K562 (cell line): ENCODE data around the gene HEMK1. TPM values are rescaled to one million over a fixed set of nuclear protein-coding genes. Genes with fewer than 3 reads are reported as not detected.
A peak's percentile ranks its signal among the peaks of the same experiment; 100 is the strongest.

Experiments used
- ATAC-seq: fragments of 200-7000 bp; cut with Tn5 transposase; 3 replicates; pipeline ENCODE4 v1.9.1; 2020; ENCODE audit warnings: moderate library complexity
- BruUV-seq: library from RNA; stranded (reverse); fragments of 400-500 nt; replicated peaks from 2 replicates; lab custom pipeline; 2021; lab: Mats Ljungman, UMichigan
- CTCF ChIA-PET: fragments of 300-600 bp; formaldehyde crosslinking; extraction: SDS; loops from one replicate; lab custom pipeline; 2021; ENCODE audit warnings: low intra/inter-chr PET ratio; lab: Yijun Ruan, JAX
- POLR2A ChIA-PET: fragments of 300-600, 350-650 bp; sonication (Branson Sonifier 250); formaldehyde crosslinking; extraction: SDS; loops from one replicate; lab custom pipeline; 2021; ENCODE audit warnings: antibody characterized with exemption, inconsistent platforms; lab: Yijun Ruan, JAX
- DNase-seq, 4 experiments: peaks; one replicate each; pipeline versions ENCODE4 v3.0.0 to v3.0.0-alpha.2; 2011 to 2018; ENCODE audit warnings: low spot score in 3 of 4, mixed read lengths in 3 of 4; ENCODE audit errors: extremely low read depth in 1 of 4
- FAIRE-seq: peaks from 2 replicates; lab custom pipeline; 2011; peaks lifted over from hg19 to GRCh38; lab: Jason Lieb, UNC
- H2AFZ ChIP-seq: 2 replicates; pipeline ENCODE4 v1.6.0; 2011; ENCODE audit warnings: low read depth, low read length, control low read depth, inconsistent platforms
- H3K27ac ChIP-seq: fragments of 200-600 bp; 3 replicates; pipeline ENCODE4 v1.8.0; 2011; ENCODE audit warnings: low read depth, mild to moderate bottlenecking, control low read depth, inconsistent platforms, low read length, moderate library complexity, mixed read lengths; ENCODE audit errors: extremely low read depth
- H3K27me3 ChIP-seq, 2 experiments: fragments of 300-600 bp in 1 of 2; 2 replicates in 1 of 2; 3 replicates in 1 of 2; pipeline versions ENCODE4 v1.6.0 to v1.8.0; 2011; ENCODE audit warnings: inconsistent platforms in 2 of 2, low read length in 2 of 2, mild to moderate bottlenecking in 1 of 2, mixed read lengths in 1 of 2, moderate library complexity in 1 of 2; ENCODE audit not compliant: control insufficient read depth in 2 of 2, insufficient read depth in 2 of 2
- H3K36me3 ChIP-seq: fragments of 300-600 bp; 3 replicates; pipeline ENCODE4 v1.8.0; 2011; ENCODE audit warnings: mild to moderate bottlenecking, low read length, inconsistent platforms; ENCODE audit not compliant: control insufficient read depth, insufficient read depth
- H3K4me1 ChIP-seq, 2 experiments: fragments of 200-600 bp in 1 of 2; replicated peaks in 1 of 2; 2 replicates in 1 of 2; 3 replicates in 1 of 2; pipeline versions ENCODE4 v1.5.1 to v1.8.0; 2011; ENCODE audit warnings: inconsistent platforms in 2 of 2, low read length in 2 of 2, mild to moderate bottlenecking in 1 of 2, mixed read lengths in 1 of 2, moderate library complexity in 1 of 2; ENCODE audit not compliant: control insufficient read depth in 2 of 2, insufficient read depth in 2 of 2
- H3K4me2 ChIP-seq: 2 replicates; pipeline ENCODE4 v1.6.1; 2011; ENCODE audit warnings: low read length, control low read depth, inconsistent platforms, mixed read lengths; ENCODE audit not compliant: insufficient read depth
- H3K4me3 ChIP-seq: fragments of 200-600 bp; sonication (generic), shearing (Covaris generic); 2 replicates; pipeline ENCODE4 v1.5.1; 2016; ENCODE audit warnings: control low read depth, inconsistent platforms
- H3K79me2 ChIP-seq: fragments of 200-600 bp; 3 replicates; pipeline ENCODE4 v1.8.0; 2011; ENCODE audit warnings: low read length, inconsistent platforms; ENCODE audit not compliant: control insufficient read depth, insufficient read depth
- H3K9ac ChIP-seq, 2 experiments: 2 replicates each; pipeline versions ENCODE4 v1.6.0 to v1.6.1; 2011; ENCODE audit warnings: low read depth in 2 of 2, low read length in 2 of 2, control low read depth in 1 of 2, inconsistent platforms in 1 of 2, mild to moderate bottlenecking in 1 of 2, mixed read lengths in 1 of 2; ENCODE audit not compliant: insufficient read depth in 1 of 2
- H3K9me1 ChIP-seq: one replicate; pipeline ENCODE4 v1.6.0; 2011; ENCODE audit warnings: inconsistent platforms, mild to moderate bottlenecking, low read length, moderate library complexity; ENCODE audit not compliant: control insufficient read depth, insufficient read depth
- H3K9me3 ChIP-seq: replicated peaks from 2 replicates; pipeline ENCODE4 v1.5.1; 2011; ENCODE audit warnings: low read depth, low read length, inconsistent platforms; ENCODE audit not compliant: control insufficient read depth, insufficient read depth
- H4K20me1 ChIP-seq: replicated peaks from 2 replicates; pipeline ENCODE4 v1.6.1; 2011; ENCODE audit warnings: low read length, inconsistent platforms, mixed read lengths; ENCODE audit not compliant: control insufficient read depth, insufficient read depth
- BDP1 ChIP-seq: IDR thresholded peaks from 3 replicates; pipeline ENCODE4 v1.6.1; 2011; ENCODE audit not compliant: insufficient read length, insufficient read depth
- CTCF ChIP-seq, 3 experiments: IDR thresholded peaks in 2 of 3; conservative IDR thresholded peaks in 1 of 3; 2 replicates each; pipeline ENCODE4 v1.5.1; 2011 to 2012; ENCODE audit warnings: low read length in 3 of 3, mild to moderate bottlenecking in 3 of 3, control low read depth in 2 of 3, improper control_type of control experiment in 1 of 3, inconsistent platforms in 1 of 3, low read depth in 1 of 3, mixed read lengths in 1 of 3, moderate library complexity in 1 of 3; ENCODE audit not compliant: insufficient read depth in 2 of 3
- HNRNPK ChIP-seq: fragments of 200-400 bp; formaldehyde crosslinking; IDR thresholded peaks from one replicate; pipeline ENCODE4 v1.6.1; 2018; ENCODE audit warnings: mild to moderate bottlenecking, low read depth, low read length; ENCODE audit not compliant: poor library complexity, severe bottlenecking
- PKNOX1 ChIP-seq: fragments of 450-650 bp; IDR thresholded peaks from 2 replicates; pipeline ENCODE4 v1.6.1; 2016
- PRMT5 ChIP-seq: sonication (generic); formaldehyde crosslinking; IDR thresholded peaks from 2 replicates; pipeline ENCODE4 v1.5.0; 2020; ENCODE audit warnings: missing genetic modification reagents
- RBM25 ChIP-seq: fragments of 200-400 bp; formaldehyde crosslinking; IDR thresholded peaks from 2 replicates; pipeline ENCODE4 v1.6.1; 2018; ENCODE audit warnings: low read length, low read depth, moderate library complexity; ENCODE audit not compliant: severe bottlenecking
- ZNF133 ChIP-seq: fragments of 250-450 bp; sonication (Bioruptor Pico); IDR thresholded peaks from 2 replicates; pipeline ENCODE4 v1.4.0; 2020; ENCODE audit warnings: mild to moderate bottlenecking
- ZNF583 ChIP-seq: fragments of 250-450 bp; sonication (Bioruptor Pico); IDR thresholded peaks from 2 replicates; pipeline ENCODE4 v1.4.0; 2020
- WGBS: fragments of 100-300 bp; shearing (Covaris generic); methylation state at CpG from one replicate; pipeline ENCODE4 v1.1.6; 2016; ENCODE audit warnings: low coverage, mixed read lengths; ENCODE audit not compliant: insufficient coverage; ENCODE audit errors: missing lambda C conversion rate; 5-methylcytosine and 5-hydroxymethylcytosine counted together
- in situ Hi-C: fragments of 300-500 bp; cut with MboI; formaldehyde crosslinking; loops from 4 replicates; pipeline ENCODE4 v1.15.0; 2018; ENCODE audit warnings: inconsistent platforms, mixed read lengths
- intact Hi-C: fragments of 100-400 bp; cut with micrococcal nuclease; formaldehyde crosslinking; loops from 2 replicates; pipeline ENCODE4 v1.14.2; 2022
- polyA plus RNA-seq, 8 experiments: library from polyadenylated mRNA; depleted of rRNA in 4 of 8; stranded (reverse) in 5 of 8; unstranded in 3 of 8; fragments of >200 nt; fragmentation: Nextera tagmentation in 2 of 8; fragmentation: Illumina TruSeq in 1 of 8; extraction: Ambion mirVana in 2 of 8; extraction: Trizol in 1 of 8; gene quantifications; 2 replicates each; pipeline versions ENCODE4 v1.2.1 to v1.2.3, GENCODE V29; 2011 to 2014; ENCODE audit warnings: inconsistent platforms in 1 of 8, missing spikeins in 1 of 8
- total RNA-seq, 7 experiments: library from RNA; depleted of rRNA in 6 of 7; stranded (reverse); fragments of >200 nt in 6 of 7; fragmentation: Illumina TruSeq in 2 of 7; extraction: Trizol in 2 of 7; gene quantifications; 2 replicates each; pipeline versions ENCODE4 v1.2.1 to v1.2.3, GENCODE V29; 2011 to 2021; ENCODE audit warnings: low replicate concordance in 1 of 7

HEMK1 gene
- total and polyA plus RNA-seq, 9 of the 15 experiments (the other 6 are each of a cell fraction or from before 2014, with no cell fraction given), result 2.0 to 16.8 (median 11.4) TPM

GRCh38 chr3:50609763-50610085, 40.4 kb downstream of the HEMK1 start:
- in situ Hi-C loops, result loop anchor here (5.0 kb wide), 1 partner anchor 32 kb away; no protein-coding TSS in a partner anchor
- POLR2A ChIA-PET, result interaction anchor here (1.0 to 1.6 kb wide), 6 partner anchors 8 to 43 kb away, joined by 3 to 6 read pairs (median 4); no protein-coding TSS in a partner anchor
- Histone ChIP-seq H3K79me2 (peaks cover 87% of the 10 kb centered on the region), H3K27me3 (no peaks in the 10 kb centered on the region), H2AFZ (no peak overlapping the region), H3K36me3 (peaks cover 62% of the 10 kb centered on the region), H3K4me3 (peak overlapping the region; percentile 87), H4K20me1 (peaks cover 36% of the 10 kb centered on the region), H3K9me1 (peaks cover 3% of the 10 kb centered on the region), H3K9ac (peak overlapping the region; percentile 87 to 94), H3K4me1 (peaks cover 31 to 46% of the 10 kb centered on the region in 2 experiments), H3K27ac (peak overlapping the region; percentile 85), H3K4me2 (peak overlapping the region; percentile 95), H3K9me3 (no peaks in the 10 kb centered on the region)
- DNase-seq (peak in 1 of 4 experiments; percentile 47), FAIRE-seq (no peak), ATAC-seq (no peak)
- CTCF ChIA-PET, result interaction anchor here (0.6 kb wide), 1 partner anchor 39 kb away, joined by 3 read pairs; no protein-coding TSS in a partner anchor
- WGBS, result 3% methylated on average over 3 of the region's 3 CpGs
- no TSS peak for BruUV-seq
- intact Hi-C loops, result loop anchor here (5.0 to 10.0 kb wide), 2 partner anchors 252 to 775 kb away; partner anchors contain the start of genes MANF and TMEM115
- TF ChIP-seq PKNOX1 (no peak), PRMT5 (CRISPR knock-in tag) (no peak), BDP1 (no peak), HNRNPK (no peak), ZNF133 (CRISPR knock-in tag) (no peak), CTCF (IDR thresholded peaks at IDR 0.05 in 2 of 3, conservative IDR thresholded peaks at IDR 0.05 in 1 of 3; ENCODE audit: insufficient read depth in 2 of 3, low read depth in 1 of 3, low read length in 3 of 3) (0 out of 6 replicates have a peak, but pooled peaks of 1 of the 3 experiments have one; percentile 11), ZNF583 (0 out of 2 replicates have a peak, but pooled peaks have one; percentile 31), RBM25 (no peak)
